Activated naive CD4-positive, alpha-beta T cell treated with anti-CD3 and anti-CD28 coated beads, Interleukin-2, amount 50 U/mL, for 16 hours (primary cell): ENCODE data around the gene RIMBP2.

Source experiments
- DNase-seq: peaks from one replicate; pipeline ENCODE4 v3.0.0-alpha.2; 2020

The RIMBP2 gene

DNA sequence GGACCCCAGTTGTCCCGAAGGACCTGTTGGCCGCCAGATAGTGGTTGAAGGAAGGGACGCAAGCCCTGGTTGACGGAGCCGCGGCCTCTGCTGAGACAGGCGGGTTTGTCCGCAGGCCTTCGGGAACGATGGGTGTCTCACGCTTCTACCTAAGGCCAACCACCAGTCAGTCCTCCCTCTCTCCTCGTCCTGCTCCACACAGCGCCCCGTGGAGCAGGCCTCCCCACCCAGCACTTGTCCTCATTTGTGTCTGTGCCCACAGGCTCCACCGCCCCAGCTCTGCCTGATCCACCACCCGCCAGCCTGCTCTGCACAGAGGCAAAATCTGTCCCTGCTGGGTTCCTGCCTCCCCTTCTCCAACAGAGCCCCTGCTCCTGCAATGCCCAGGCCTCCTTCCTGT lies 41.0 kb downstream of the RIMBP2 start:
- DNase-seq, result no peak

- no peak for DNase-seq
These were observed 41.4 kb downstream of the RIMBP2 start for GRCh38 chr12:130674676-130675075.

- no peak for DNase-seq
These were observed 42.9 kb downstream of the RIMBP2 start for GRCh38 chr12:130673036-130673705.

DNA sequence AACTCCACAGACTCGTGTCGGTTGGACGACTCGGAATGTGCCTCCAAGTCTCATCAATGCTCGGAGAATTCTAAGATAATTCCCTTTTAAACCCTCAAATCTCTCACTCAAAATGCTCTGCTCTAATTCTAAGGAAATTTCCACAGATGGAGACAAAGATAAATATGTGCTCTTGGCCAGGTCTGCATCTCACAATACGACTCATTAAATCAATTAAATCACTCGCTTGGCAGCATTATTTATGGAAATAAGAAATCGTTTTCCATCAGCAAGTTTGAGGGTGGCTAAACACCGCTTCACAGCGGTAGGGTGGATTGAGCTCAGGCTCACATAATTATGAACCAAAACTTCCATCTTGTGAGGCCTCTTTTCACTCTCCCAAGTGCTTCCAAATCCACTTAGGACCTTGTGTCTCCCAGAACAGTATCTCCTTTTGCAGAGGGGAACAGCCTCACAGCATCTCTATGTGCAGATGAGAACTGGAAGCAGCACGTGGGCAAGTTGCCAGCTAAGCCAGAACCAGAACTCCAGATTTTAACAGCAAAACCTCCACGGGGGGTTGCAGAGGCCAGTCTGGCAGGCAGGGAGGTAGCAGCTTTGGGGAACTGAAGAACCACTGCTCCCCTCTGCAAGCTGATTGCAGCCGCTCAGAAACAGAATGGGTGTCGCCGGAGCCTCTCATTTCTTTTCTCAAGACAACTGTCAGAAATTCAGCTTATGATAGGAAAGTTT lies 43.8 kb downstream of the RIMBP2 start:
- DNase-seq, result no peak

DNA sequence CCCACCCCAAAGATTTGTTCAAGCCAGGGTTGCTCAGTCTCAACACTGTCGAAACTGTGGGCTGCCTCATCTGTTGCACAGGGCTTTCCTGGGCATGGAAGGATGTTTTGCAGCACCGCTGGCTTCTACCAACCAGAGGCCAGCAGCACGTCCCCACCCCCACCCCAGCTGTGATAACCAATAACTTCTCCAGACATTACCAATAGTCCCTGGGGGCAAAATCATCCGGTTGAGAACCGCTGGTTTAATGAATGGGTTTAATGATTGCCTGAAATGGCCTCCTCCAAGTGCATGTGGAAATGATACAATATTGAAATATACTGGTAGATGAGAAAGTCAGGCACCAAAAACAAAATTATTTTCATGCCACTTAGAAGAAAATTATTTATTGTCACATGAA lies 44.5 kb downstream of the RIMBP2 start:
- DNase-seq, result no peak

- DNase-seq, result no peak
These were observed 46.3 kb downstream of the RIMBP2 start for GRCh38 chr12:130669797-130670196.

- no peak for DNase-seq
These were observed 46.9 kb downstream of the RIMBP2 start for GRCh38 chr12:130669205-130669557.

GRCh38 chr12:130668286-130669204 lies 47.6 kb downstream of the RIMBP2 start:
- no peak for DNase-seq

DNA sequence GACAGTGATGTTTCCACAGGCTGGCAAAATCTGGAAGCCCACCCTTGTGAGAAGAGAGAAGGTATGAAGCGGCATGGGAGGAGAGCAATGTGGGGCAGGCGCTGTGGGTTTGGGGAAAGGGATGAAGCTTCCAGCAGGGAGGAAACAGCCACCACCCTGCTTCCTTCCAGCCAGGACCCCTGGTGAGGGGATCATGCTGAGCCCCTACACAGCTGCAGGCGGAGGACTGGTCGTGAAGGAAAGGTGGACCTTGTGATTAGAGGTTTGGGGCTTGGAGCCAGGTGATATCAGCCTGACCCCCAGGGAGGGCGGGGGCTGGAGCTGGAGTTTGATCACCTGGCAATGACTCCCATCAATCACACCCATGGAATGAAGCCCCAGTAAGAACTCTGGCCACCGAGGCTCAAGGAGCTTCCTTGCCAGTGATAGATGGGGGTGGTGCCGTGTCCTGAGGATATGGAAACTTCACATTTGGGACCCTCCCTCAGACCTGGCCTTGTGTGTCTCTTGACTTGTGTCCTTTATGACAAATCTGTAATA lies 48.6 kb downstream of the RIMBP2 start:
- DNase-seq, result no peak

DNA sequence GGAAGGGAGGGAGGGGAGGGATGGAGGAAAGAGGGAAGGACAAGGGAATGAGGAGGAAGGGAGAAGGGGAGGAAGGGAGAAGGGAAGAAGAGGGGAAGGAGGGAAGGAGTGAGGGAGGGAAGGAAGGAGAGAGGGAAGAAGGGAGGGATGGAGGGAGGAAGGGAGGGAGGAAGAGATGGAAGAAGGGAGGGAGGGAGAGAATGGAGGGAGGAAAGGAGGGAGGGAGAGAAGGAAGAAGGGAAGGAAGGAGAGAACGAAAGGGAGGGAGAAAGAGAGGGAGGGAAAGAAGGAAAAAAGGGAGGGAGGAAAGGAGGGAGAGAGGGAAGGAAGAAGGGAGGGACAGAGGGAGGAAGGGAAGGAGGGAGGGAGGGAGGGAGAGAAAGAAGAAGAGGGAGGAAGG lies 49.5 kb downstream of the RIMBP2 start:
- no peak for DNase-seq

DNA sequence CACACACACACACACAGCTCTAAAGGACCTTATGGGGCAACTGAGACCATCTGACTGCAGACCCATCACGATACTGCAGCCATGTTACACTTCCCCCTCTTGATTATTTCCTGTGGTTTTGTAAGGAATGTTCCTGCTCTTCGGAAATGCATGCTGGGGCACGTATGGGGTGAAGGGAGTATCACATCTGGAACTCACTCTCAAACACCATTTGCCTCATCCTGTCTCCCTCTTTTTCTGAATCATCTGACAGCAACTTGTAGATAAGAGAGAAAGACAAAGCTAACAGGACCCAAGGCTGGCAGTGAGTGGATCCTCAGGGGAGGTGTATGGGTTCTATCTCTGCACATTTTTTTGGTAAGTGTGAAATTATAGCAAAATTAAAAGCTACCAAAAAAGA lies 50.3 kb downstream of the RIMBP2 start:
- DNase-seq, result no peak

- no peak for DNase-seq
These were observed 51.3 kb downstream of the RIMBP2 start for GRCh38 chr12:130664772-130665171.

- DNase-seq, result no peak
These were observed 51.8 kb downstream of the RIMBP2 start for GRCh38 chr12:130664252-130664651.

DNA sequence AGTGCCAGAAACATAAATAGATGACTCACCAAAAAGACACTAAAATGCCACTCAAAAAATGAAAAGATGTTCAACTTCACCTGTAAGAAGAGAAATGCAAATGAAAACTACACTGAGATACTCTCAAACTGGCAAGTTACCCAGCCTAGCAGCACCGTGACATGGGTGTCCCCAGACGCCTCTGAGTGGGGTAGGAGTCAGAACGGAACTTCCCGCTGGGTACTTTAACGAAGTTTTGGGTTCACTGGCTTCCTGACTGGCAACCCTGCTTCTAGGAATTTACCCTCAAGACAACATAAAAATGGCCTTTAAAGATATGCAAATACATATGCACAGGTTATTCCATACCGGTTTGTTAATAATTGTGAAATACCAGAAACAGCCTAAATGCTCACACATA lies 52.6 kb downstream of the RIMBP2 start:
- no peak for DNase-seq

DNA sequence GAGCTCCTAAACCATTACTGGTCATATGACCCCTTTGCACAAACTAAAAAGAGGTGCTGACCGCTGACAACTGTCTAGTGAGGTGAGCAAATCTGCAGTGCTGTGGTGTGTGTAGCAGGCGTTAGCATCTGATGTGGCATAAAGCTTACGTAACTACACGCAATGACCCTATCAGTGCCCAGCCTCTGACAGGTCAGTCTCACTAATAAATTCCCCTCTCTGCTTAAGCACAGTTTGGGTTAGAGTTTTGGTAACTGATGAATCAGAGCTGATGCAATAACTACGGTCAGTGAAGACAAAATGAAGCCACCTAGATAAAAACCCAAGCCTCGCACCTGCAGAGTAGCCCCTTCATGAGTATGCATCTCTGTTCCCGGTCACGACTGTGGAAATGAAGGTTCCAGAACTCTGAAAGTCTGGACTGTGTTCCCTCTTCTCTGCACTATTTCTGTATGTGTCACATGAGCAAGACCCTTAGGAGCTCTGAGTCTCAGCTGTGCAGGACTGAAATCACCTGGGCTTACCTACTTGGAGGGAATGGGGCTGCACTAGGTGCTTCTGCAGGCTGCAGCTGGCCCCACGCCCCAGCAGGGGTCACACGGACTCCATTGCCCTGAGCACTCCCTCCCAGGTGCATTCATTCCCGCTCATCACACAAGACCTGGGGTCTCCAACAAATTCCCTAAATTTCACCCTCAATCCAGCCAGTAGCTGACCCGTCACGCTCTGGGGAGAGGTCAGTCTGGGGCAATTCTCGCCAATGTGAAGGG lies 54.4 kb downstream of the RIMBP2 start:
- no peak for DNase-seq

DNA sequence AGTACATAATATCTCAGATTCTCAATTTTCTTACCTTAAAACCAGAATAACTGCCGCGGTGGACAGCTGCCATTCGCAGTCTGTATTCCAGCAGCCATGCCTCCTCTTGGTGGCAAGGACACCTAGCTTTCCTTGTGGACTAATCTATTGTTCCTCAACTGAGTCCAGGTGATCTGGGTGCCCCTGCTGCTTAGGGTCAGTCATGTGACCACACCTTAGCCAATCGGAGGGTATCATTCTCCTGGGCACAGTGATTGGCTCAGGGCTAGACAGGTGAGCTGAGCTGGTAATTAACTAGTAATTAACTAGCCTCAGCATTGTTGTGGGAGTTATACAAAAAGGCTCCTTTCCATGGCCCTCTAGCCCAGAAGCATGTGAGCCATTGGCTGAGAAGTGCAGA lies 55.0 kb downstream of the RIMBP2 start:
- no peak for DNase-seq

- no peak for DNase-seq
These were observed 57.8 kb downstream of the RIMBP2 start for GRCh38 chr12:130658145-130658911.

DNA sequence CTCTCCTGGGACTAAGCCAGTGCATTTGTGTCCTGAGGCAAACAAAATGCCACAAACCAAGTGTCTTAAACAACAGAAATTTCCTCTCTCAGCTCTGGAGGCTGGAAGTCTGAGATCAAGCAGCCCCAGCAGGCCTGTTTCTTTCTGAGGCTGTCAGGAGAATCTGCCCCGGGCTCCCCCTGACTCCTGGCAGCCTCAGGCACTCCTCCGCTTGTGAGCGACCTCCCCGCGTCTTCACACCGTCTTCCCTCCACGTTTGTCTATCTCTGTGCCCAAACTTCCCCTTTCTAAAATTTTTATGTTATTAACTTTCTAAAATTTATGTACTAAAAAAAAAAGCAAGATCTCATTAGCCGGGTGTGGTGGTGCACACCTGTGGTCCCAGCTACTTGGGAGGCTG lies 59.7 kb downstream of the RIMBP2 start:
- DNase-seq, result no peak

DNA sequence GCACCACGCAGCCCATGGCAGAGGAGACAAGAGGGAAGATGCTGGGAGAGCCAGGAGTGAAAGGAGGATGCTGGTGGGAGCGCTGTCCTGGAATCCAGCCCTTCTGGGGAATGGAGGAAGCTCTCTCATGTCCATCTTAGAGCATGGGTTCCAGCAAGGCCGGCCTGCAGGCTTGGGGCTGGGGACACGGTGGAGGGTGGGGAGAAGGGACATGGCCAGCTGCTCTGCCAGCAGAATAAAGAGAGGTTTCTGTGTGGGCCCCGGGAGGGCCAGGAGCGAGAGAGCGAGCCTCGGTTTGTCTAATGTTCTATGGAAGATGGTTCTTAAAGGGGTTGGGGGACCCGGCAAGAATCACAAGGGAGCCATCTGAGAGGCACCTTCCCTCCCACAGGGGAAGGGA lies 60.2 kb downstream of the RIMBP2 start:
- DNase-seq, result no peak

GRCh38 chr12:130655010-130655409 lies 61.1 kb downstream of the RIMBP2 start:
- DNase-seq, result no peak

GRCh38 chr12:130651188-130651959 lies 64.7 kb downstream of the RIMBP2 start:
- no peak for DNase-seq
